Measurements from ENCODE around the gene AIFM3.

The AIFM3 gene

DNA sequence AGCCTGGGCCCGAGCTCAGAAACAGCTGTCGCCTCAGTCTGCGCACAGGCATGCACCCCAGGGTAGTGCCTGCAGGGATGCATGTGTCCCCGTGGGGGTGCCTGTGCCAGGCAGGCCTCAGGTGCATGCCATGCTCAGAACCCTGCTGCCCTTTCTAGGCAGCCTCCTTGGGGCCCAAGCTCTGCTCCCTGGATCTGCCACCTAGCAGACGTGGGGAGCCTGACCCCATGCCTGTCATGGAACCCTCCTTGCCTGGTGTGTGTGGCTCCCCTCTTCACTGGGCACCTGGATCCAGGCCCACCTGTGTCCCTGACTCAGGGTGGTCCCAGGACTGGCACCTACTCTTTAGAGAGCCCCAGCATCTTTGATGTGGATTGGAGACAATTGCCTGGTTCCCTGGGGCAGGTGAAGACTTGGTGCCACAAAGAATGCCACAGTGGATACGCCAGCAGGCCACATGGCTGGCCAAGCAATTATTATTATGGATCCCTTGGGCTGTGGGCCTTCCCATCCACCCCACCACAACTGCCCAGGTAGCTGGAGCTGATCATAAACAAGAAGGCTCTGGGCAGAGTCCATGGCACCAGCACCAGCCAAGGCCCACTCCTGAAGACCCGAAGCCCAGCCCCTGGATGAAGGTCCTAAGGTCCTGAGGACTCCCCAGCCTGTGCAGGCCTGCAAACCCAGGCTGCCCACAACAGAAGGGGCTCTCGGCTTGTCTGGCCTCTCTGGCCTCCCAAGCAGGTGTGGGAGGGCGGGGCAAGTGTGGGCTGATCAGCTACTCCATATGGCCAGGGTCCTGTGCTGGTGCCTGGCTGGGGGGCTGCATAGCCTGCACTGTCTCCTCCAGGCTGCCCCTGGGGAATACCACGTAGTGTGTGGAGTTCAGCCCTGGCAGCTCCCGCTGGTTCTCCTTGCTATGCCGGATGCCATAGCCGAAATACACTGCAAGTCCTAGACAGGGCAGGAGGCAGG is 61.5 kb downstream of the AIFM3 start:
- no peak for TF ChIP-seq CEBPB (IDR thresholded peaks at IDR 0.05)
- TF ChIP-seq, protein P1, sequence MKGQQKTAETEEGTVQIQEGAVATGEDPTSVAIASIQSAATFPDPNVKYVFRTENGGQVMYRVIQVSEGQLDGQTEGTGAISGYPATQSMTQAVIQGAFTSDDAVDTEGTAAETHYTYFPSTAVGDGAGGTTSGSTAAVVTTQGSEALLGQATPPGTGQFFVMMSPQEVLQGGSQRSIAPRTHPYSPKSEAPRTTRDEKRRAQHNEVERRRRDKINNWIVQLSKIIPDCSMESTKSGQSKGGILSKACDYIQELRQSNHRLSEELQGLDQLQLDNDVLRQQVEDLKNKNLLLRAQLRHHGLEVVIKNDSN (IDR thresholded peaks at IDR 0.05): no peak

DNA sequence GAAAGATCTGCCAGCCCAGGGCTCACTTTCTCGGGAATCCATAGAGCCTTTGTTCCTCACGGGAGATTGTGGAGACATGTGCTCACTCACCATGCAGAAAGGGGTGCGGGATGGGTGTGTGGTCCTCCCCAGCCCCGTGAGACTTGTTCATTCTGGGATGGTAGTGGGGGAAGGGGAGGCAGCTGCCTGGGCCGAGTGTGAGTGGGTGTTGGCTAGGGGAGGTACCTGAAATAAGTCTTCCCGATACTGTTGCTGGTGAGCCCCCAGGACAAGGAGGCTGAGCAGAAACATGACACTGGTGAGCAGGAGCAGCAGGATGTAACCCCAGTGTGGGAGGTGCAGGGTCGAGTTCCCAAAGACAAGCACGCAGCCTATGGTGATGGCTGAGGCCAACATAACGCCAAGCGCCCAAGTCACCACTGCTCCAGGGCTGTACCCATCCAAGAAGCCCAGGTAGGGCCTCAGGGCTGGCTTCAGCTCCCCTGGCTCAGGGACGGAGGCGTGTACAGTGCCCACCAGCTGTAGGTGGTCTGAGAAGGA is 62.5 kb downstream of the AIFM3 start:
- TF ChIP-seq, protein P2, sequence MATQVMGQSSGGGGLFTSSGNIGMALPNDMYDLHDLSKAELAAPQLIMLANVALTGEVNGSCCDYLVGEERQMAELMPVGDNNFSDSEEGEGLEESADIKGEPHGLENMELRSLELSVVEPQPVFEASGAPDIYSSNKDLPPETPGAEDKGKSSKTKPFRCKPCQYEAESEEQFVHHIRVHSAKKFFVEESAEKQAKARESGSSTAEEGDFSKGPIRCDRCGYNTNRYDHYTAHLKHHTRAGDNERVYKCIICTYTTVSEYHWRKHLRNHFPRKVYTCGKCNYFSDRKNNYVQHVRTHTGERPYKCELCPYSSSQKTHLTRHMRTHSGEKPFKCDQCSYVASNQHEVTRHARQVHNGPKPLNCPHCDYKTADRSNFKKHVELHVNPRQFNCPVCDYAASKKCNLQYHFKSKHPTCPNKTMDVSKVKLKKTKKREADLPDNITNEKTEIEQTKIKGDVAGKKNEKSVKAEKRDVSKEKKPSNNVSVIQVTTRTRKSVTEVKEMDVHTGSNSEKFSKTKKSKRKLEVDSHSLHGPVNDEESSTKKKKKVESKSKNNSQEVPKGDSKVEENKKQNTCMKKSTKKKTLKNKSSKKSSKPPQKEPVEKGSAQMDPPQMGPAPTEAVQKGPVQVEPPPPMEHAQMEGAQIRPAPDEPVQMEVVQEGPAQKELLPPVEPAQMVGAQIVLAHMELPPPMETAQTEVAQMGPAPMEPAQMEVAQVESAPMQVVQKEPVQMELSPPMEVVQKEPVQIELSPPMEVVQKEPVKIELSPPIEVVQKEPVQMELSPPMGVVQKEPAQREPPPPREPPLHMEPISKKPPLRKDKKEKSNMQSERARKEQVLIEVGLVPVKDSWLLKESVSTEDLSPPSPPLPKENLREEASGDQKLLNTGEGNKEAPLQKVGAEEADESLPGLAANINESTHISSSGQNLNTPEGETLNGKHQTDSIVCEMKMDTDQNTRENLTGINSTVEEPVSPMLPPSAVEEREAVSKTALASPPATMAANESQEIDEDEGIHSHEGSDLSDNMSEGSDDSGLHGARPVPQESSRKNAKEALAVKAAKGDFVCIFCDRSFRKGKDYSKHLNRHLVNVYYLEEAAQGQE (IDR thresholded peaks at IDR 0.05; ENCODE audit: low read depth): no peak
- TF ChIP-seq TAF1 (IDR thresholded peaks at IDR 0.05; ENCODE audit: low read depth) (no peak), TCF12 (IDR thresholded peaks at IDR 0.05; ENCODE audit: low read depth) (no peak)

DNA sequence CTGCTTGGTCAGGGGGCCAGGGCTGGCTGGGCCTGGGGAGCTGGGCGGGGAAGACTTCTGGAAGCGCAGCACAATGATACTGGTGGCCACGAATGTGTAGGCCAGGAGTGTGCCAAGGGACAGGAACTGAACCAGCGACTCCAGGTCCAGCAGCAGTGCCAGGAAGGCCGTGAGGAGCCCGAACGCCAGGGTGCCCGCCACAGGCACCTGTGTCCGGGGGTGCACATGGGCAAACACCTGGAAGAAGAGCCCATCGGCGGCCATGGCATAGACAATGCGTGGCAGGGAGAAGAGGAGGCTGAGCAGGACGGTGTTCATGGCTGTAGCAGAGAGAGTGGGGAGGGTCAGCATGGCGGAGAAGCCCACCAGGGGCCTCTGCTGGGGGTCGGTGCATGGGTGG is 63.0 kb downstream of the AIFM3 start:
- TF ChIP-seq TCF12 (IDR thresholded peaks at IDR 0.05; ENCODE audit: low read depth) (no peak), TAF1 (IDR thresholded peaks at IDR 0.05; ENCODE audit: low read depth) (no peak), TEAD4 (IDR thresholded peaks at IDR 0.05) (no peak), CEBPB (IDR thresholded peaks at IDR 0.05) (no peak), CREB1 (IDR thresholded peaks at IDR 0.05; ENCODE audit: low read depth) (no peak), FOXM1 (IDR thresholded peaks at IDR 0.05; ENCODE audit: borderline replicate concordance, low read depth) (no peak), NFIC (IDR thresholded peaks at IDR 0.05) (no peak), YY1 (IDR thresholded peaks at IDR 0.05; ENCODE audit: low read depth) (no peak), EGR1 (IDR thresholded peaks at IDR 0.05) (no peak), EP300 (IDR thresholded peaks at IDR 0.05; ENCODE audit: borderline replicate concordance) (no peak)
- TF ChIP-seq, protein P3, sequence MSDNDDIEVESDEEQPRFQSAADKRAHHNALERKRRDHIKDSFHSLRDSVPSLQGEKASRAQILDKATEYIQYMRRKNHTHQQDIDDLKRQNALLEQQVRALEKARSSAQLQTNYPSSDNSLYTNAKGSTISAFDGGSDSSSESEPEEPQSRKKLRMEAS (IDR thresholded peaks at IDR 0.05): no peak
- TF ChIP-seq, protein P2 (IDR thresholded peaks at IDR 0.05; ENCODE audit: low read depth): no peak
- TF ChIP-seq, protein P1 (IDR thresholded peaks at IDR 0.05): no peak

All from Ishikawa (cell line).